Mesenchymal stem cell (in vitro differentiated cells and primary cell): ENCODE data around the gene HOXD11.

Source experiments
- DNase-seq: peaks from one replicate; pipeline ENCODE4 v3.0.0-alpha.2; 2013
- H2AFZ ChIP-seq: one replicate; pipeline ENCODE4 v1.6.1; 2013; ENCODE audit warnings: low read depth, mild to moderate bottlenecking, control low read depth, inconsistent platforms, low read length, moderate library complexity
- H2AK5ac ChIP-seq: 2 replicates; pipeline ENCODE4 v1.6.1; 2013; ENCODE audit warnings: low read length, moderate library complexity, mild to moderate bottlenecking, inconsistent platforms; ENCODE audit not compliant: severe bottlenecking
- H2BK120ac ChIP-seq: one replicate; pipeline ENCODE4 v1.6.1; 2013; ENCODE audit warnings: low read depth, mild to moderate bottlenecking, inconsistent platforms, low read length, moderate library complexity
- H2BK12ac ChIP-seq, 2 experiments: one replicate each; pipeline ENCODE4 v1.6.1; 2013; ENCODE audit warnings: inconsistent platforms in 2 of 2, low read length in 2 of 2, mild to moderate bottlenecking in 2 of 2, moderate library complexity in 2 of 2, control low read depth in 1 of 2
- H2BK15ac ChIP-seq: one replicate; pipeline ENCODE4 v1.6.1; 2013; ENCODE audit warnings: mild to moderate bottlenecking, low read depth, inconsistent platforms; ENCODE audit not compliant: poor library complexity, severe bottlenecking
- H2BK5ac ChIP-seq: 2 replicates; pipeline ENCODE4 v1.6.1; 2013; ENCODE audit warnings: low read depth, mild to moderate bottlenecking, low read length, control low read depth, inconsistent platforms; ENCODE audit not compliant: poor library complexity, severe bottlenecking
- H3K14ac ChIP-seq, 2 experiments: one replicate each; pipeline ENCODE4 v1.6.1; 2013; ENCODE audit warnings: inconsistent platforms in 2 of 2, low read length in 2 of 2, control low read depth in 1 of 2, mild to moderate bottlenecking in 1 of 2, moderate library complexity in 1 of 2
- H3K18ac ChIP-seq, 2 experiments: one replicate each; pipeline ENCODE4 v1.6.1; 2013; ENCODE audit warnings: inconsistent platforms in 2 of 2, low read length in 2 of 2, control low read depth in 1 of 2, low read depth in 1 of 2, mild to moderate bottlenecking in 1 of 2
- H3K23ac ChIP-seq, 2 experiments: one replicate each; pipeline ENCODE4 v1.6.1; 2013; ENCODE audit warnings: inconsistent platforms in 2 of 2, low read length in 2 of 2, mild to moderate bottlenecking in 2 of 2, moderate library complexity in 2 of 2, control low read depth in 1 of 2
- H3K27ac ChIP-seq: 2 replicates; pipeline ENCODE4 v1.5.1; 2013; ENCODE audit warnings: mild to moderate bottlenecking, moderate library complexity, low read length, control low read depth, inconsistent platforms; ENCODE audit not compliant: poor library complexity, severe bottlenecking
- H3K27me3 ChIP-seq, 2 experiments: 2 replicates each; pipeline versions ENCODE4 v1.6.1 to v1.7.0; 2013; ENCODE audit warnings: low read length in 2 of 2, mild to moderate bottlenecking in 2 of 2, moderate library complexity in 2 of 2, control low read depth in 1 of 2, inconsistent platforms in 1 of 2; ENCODE audit not compliant: control insufficient read depth in 1 of 2, insufficient read depth in 1 of 2
- H3K36me3 ChIP-seq, 2 experiments: 2 replicates each; pipeline versions ENCODE4 v1.6.1 to v1.7.0; 2013; ENCODE audit warnings: low read length in 2 of 2, control low read depth in 1 of 2, inconsistent platforms in 1 of 2, low read depth in 1 of 2, mild to moderate bottlenecking in 1 of 2; ENCODE audit not compliant: insufficient read depth in 2 of 2, control insufficient read depth in 1 of 2
- H3K4ac ChIP-seq, 2 experiments: one replicate each; pipeline ENCODE4 v1.6.1; 2013; ENCODE audit warnings: inconsistent platforms in 2 of 2, low read length in 2 of 2, mild to moderate bottlenecking in 2 of 2, moderate library complexity in 2 of 2, control low read depth in 1 of 2, low read depth in 1 of 2
- H3K4me1 ChIP-seq: 2 replicates; pipeline ENCODE4 v1.6.1; 2013; ENCODE audit warnings: low read depth, low read length, control low read depth; ENCODE audit not compliant: control insufficient read depth, insufficient read depth
- H3K4me2 ChIP-seq: 2 replicates; pipeline ENCODE4 v1.6.1; 2013; ENCODE audit warnings: low read length, mild to moderate bottlenecking, inconsistent platforms; ENCODE audit not compliant: poor library complexity, severe bottlenecking
- H3K4me3 ChIP-seq, 2 experiments: 2 replicates each; pipeline versions ENCODE4 v1.5.1 to v1.7.0; 2013; ENCODE audit warnings: low read length in 2 of 2, mild to moderate bottlenecking in 2 of 2, control low read depth in 1 of 2, low read depth in 1 of 2; ENCODE audit not compliant: insufficient read depth in 1 of 2
- H3K79me1 ChIP-seq: replicated peaks from 2 replicates; pipeline ENCODE4 v1.6.1; 2013; ENCODE audit warnings: mild to moderate bottlenecking, control low read depth, low read length, inconsistent platforms; ENCODE audit not compliant: poor library complexity, severe bottlenecking
- H3K9ac ChIP-seq: 2 replicates; pipeline ENCODE4 v1.7.0; 2013; ENCODE audit warnings: mild to moderate bottlenecking, low read length, moderate library complexity
- H3K9me3 ChIP-seq: 2 replicates; pipeline ENCODE4 v1.7.0; 2013; ENCODE audit warnings: mild to moderate bottlenecking, low read length; ENCODE audit not compliant: control insufficient read depth
- H4K8ac ChIP-seq: one replicate; pipeline ENCODE4 v1.6.1; 2013; ENCODE audit warnings: inconsistent platforms, mild to moderate bottlenecking, low read length, moderate library complexity
- H4K91ac ChIP-seq: one replicate; pipeline ENCODE4 v1.6.1; 2013; ENCODE audit warnings: mild to moderate bottlenecking, low read length, inconsistent platforms
- WGBS: methylation state at CpG from one replicate; pipeline ENCODE4 v1.1.7; 2013; ENCODE audit warnings: mixed read lengths; 5-methylcytosine and 5-hydroxymethylcytosine counted together

Gene HOXD11

DNA sequence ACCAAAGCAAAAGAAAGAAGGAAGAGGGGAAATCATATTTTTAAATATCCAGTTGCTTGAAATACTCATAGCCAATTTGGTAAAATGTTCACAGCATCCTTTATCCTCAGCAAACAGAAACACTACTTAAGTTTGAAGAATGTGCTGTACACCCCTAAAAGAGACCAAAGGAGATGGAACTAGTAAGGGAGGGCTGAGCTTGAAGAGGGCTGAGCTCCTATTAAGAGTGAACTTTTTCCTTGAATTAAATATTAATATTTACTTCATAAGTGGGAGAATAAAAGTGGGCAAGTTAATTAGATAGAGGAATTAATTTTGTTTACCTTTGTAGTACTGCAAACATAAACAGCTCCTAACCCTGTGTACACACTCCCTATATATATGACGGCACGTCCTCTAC is 30.3 kb upstream of the HOXD11 start:
- WGBS, result 25% methylated on average over 2 of the region's 2 CpGs

DNA sequence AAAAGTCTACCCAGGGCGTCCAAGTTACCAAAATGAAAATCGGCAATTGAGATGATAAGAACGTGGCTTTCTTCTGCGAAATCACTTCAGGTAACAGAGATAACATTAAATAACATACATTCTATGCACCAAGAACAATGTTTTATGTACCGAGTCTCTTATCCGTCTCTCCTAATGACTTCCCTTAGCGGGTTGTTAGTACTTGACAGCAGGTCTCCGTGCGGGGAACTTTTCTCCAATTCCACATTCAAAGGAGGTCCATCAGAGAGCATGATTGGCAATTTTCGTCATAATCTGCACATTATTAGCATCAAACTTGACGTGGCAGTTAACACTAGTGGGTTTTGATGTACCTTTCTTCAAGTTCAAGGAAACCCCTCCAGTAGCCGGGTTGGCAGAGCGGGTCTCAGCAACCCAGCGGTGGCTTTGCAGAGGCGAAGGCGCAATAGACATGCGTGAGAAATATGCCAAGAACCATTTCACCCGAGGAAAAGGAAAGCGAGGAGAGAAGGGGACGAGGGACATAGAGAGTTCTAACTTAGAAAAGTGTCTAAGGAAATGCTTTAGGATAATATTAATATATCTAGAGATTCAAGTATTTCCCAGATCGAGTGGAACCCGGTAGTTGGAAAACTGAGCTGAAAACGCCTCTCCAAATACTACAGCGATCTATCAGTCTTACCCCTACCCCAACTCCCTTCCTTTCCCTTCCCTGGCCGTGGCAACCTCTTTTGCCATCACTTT is 28.4 kb upstream of the HOXD11 start:
- Histone ChIP-seq H2BK120ac (no peak overlapping the region), H3K27ac (no peak overlapping the region), H3K36me3 (peaks cover 0 to 3% of the 10 kb centered on the region in 2 experiments), H4K91ac (no peak overlapping the region), H2BK5ac (no peak overlapping the region), H3K4me1 (peaks cover 24% of the 10 kb centered on the region), H3K4me3 (peak overlapping the region in 1 of 2 experiments; percentile 55), H3K4me2 (no peak overlapping the region), H3K23ac (no peak overlapping the region), H2AK5ac (no peak overlapping the region), H3K4ac (no peak overlapping the region), H3K79me1 (no peaks in the 10 kb centered on the region), H3K9ac (no peak overlapping the region), H3K14ac (no peak overlapping the region), H2BK12ac (no peak overlapping the region), H3K9me3 (peaks cover 4% of the 10 kb centered on the region), H3K18ac (no peak overlapping the region), H2AFZ (no peak overlapping the region), H3K27me3 (peaks cover 88 to 95% of the 10 kb centered on the region in 2 experiments), H4K8ac (no peak overlapping the region), H2BK15ac (no peak overlapping the region)
- 14% methylated on average over 22 of the region's 25 CpGs for WGBS
- DNase-seq, result no peak

More for the DNA sequence above, 30.3 kb upstream of the HOXD11 start:
- Histone ChIP-seq H2AK5ac (no peak overlapping the region), H3K27me3 (peaks cover 88 to 95% of the 10 kb centered on the region in 2 experiments), H3K4me1 (peaks cover 16% of the 10 kb centered on the region), H3K23ac (no peak overlapping the region), H4K91ac (no peak overlapping the region), H3K79me1 (no peaks in the 10 kb centered on the region), H3K27ac (no peak overlapping the region), H2AFZ (no peak overlapping the region), H2BK120ac (no peak overlapping the region), H2BK15ac (no peak overlapping the region), H3K4me3 (no peak overlapping the region), H3K18ac (no peak overlapping the region), H2BK12ac (no peak overlapping the region), H3K9ac (no peak overlapping the region), H4K8ac (no peak overlapping the region), H2BK5ac (no peak overlapping the region), H3K14ac (no peak overlapping the region), H3K9me3 (peaks cover 4% of the 10 kb centered on the region), H3K4me2 (no peak overlapping the region), H3K4ac (no peak overlapping the region), H3K36me3 (no peaks in the 10 kb centered on the region)
- no peak for DNase-seq

DNA sequence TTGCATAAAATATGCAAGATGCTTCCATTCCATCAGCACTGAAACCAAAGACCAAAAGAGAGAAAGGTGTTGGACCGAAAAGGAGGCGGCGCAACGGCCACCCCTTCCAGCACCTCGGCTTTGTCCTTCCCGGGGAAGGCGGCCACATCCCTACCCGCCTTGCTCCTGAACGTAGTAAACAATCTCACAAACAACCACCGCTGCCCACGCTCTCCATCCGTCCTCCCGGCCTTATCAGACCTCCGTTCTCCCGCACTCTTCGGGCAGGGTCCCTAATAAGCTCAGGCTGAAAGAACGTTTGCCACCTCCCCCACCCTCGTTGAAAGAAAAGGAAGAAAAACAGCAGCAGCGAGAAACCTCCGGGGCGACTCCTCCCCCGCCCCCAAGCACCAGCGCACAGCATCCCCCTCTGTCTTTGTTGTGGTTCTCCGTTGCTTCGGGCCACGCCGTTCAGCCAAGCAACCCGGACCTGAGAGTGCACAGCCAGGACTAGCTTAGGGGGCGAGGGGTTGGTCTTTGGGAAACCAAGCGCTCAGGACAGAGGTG is 27.7 kb upstream of the HOXD11 start:
- peaks cover 88 to 95% of the 10 kb centered on the region in 2 experiments for H3K27me3 ChIP-seq
- H3K4ac ChIP-seq, result no peak overlapping the region
- H3K79me1 ChIP-seq, result no peaks in the 10 kb centered on the region
- peaks cover 4% of the 10 kb centered on the region for H3K9me3 ChIP-seq
- WGBS, result under 1% methylated on average over 29 of the region's 30 CpGs
- no peak overlapping the region for H3K23ac ChIP-seq
- no peak overlapping the region for H4K8ac ChIP-seq
- H2BK15ac ChIP-seq, result no peak overlapping the region
- H4K91ac ChIP-seq, result no peak overlapping the region
- H2BK12ac ChIP-seq, result no peak overlapping the region
- H3K4me2 ChIP-seq, result peak overlapping the region; percentile 39
- no peak for DNase-seq
- H3K18ac ChIP-seq, result no peak overlapping the region
- peaks cover 24% of the 10 kb centered on the region for H3K4me1 ChIP-seq
- no peak overlapping the region for H2BK120ac ChIP-seq
- H3K27ac ChIP-seq, result no peak overlapping the region
- peak overlapping the region in 1 of 2 experiments; percentile 55 for H3K4me3 ChIP-seq
- H3K9ac ChIP-seq, result no peak overlapping the region
- H2AK5ac ChIP-seq, result no peak overlapping the region
- H2BK5ac ChIP-seq, result no peak overlapping the region
- H2AFZ ChIP-seq, result no peak overlapping the region
- H3K36me3 ChIP-seq, result peaks cover 0 to 3% of the 10 kb centered on the region in 2 experiments
- no peak overlapping the region for H3K14ac ChIP-seq

GRCh38 chr2:176079831-176080539 is 27.1 kb upstream of the HOXD11 start:
- no peak overlapping the region for H3K27ac ChIP-seq
- no peak overlapping the region for H3K23ac ChIP-seq
- H3K18ac ChIP-seq, result no peak overlapping the region
- H3K9ac ChIP-seq, result no peak overlapping the region
- peaks cover 4% of the 10 kb centered on the region for H3K9me3 ChIP-seq
- peak overlapping the region; percentile 63 for H3K4me2 ChIP-seq
- peaks cover 88 to 95% of the 10 kb centered on the region in 2 experiments for H3K27me3 ChIP-seq
- no peak overlapping the region for H4K8ac ChIP-seq
- no peak overlapping the region for H2AFZ ChIP-seq
- H3K4ac ChIP-seq, result no peak overlapping the region
- peak overlapping the region; percentile 17 to 55 for H3K4me3 ChIP-seq
- H3K36me3 ChIP-seq, result peaks cover 0 to 3% of the 10 kb centered on the region in 2 experiments
- no peak for DNase-seq
- H2BK120ac ChIP-seq, result no peak overlapping the region
- H2BK5ac ChIP-seq, result no peak overlapping the region
- WGBS, result under 1% methylated on average over 57 of the region's 86 CpGs
- H3K14ac ChIP-seq, result no peak overlapping the region
- peaks cover 24% of the 10 kb centered on the region for H3K4me1 ChIP-seq
- H4K91ac ChIP-seq, result no peak overlapping the region
- no peak overlapping the region for H2BK12ac ChIP-seq
- no peak overlapping the region for H2BK15ac ChIP-seq
- no peaks in the 10 kb centered on the region for H3K79me1 ChIP-seq
- no peak overlapping the region for H2AK5ac ChIP-seq
